ENCODE data around the gene PYDC1. TPM values are rescaled to one million over a fixed set of nuclear protein-coding genes. Genes with fewer than 3 reads are reported as not detected.

Gene PYDC1
- total and polyA plus RNA-seq, 2 experiments from 2014 or later = 1.8 TPM; not detected in 1

DNA sequence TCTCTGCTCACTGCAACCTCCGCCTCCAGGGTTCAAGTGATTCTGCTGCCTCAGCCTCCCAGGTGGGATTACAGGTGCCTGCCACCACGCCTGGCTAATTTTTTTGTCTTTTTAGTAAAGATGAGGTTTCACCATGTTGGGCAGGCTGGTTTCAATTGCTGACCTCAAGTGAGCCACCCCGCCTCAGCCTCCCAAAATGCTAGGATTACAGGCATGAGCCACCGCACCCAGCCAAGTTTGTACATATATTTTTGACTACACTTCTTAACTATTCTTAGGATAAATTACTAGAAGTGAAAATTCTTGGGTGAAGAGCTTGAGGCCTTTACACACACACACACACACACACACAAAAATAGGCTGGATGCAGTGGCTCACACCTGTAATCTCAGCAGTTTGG, 41.4 kb upstream of the PYDC1 start (continued):
- TF ChIP-seq, protein P1, sequence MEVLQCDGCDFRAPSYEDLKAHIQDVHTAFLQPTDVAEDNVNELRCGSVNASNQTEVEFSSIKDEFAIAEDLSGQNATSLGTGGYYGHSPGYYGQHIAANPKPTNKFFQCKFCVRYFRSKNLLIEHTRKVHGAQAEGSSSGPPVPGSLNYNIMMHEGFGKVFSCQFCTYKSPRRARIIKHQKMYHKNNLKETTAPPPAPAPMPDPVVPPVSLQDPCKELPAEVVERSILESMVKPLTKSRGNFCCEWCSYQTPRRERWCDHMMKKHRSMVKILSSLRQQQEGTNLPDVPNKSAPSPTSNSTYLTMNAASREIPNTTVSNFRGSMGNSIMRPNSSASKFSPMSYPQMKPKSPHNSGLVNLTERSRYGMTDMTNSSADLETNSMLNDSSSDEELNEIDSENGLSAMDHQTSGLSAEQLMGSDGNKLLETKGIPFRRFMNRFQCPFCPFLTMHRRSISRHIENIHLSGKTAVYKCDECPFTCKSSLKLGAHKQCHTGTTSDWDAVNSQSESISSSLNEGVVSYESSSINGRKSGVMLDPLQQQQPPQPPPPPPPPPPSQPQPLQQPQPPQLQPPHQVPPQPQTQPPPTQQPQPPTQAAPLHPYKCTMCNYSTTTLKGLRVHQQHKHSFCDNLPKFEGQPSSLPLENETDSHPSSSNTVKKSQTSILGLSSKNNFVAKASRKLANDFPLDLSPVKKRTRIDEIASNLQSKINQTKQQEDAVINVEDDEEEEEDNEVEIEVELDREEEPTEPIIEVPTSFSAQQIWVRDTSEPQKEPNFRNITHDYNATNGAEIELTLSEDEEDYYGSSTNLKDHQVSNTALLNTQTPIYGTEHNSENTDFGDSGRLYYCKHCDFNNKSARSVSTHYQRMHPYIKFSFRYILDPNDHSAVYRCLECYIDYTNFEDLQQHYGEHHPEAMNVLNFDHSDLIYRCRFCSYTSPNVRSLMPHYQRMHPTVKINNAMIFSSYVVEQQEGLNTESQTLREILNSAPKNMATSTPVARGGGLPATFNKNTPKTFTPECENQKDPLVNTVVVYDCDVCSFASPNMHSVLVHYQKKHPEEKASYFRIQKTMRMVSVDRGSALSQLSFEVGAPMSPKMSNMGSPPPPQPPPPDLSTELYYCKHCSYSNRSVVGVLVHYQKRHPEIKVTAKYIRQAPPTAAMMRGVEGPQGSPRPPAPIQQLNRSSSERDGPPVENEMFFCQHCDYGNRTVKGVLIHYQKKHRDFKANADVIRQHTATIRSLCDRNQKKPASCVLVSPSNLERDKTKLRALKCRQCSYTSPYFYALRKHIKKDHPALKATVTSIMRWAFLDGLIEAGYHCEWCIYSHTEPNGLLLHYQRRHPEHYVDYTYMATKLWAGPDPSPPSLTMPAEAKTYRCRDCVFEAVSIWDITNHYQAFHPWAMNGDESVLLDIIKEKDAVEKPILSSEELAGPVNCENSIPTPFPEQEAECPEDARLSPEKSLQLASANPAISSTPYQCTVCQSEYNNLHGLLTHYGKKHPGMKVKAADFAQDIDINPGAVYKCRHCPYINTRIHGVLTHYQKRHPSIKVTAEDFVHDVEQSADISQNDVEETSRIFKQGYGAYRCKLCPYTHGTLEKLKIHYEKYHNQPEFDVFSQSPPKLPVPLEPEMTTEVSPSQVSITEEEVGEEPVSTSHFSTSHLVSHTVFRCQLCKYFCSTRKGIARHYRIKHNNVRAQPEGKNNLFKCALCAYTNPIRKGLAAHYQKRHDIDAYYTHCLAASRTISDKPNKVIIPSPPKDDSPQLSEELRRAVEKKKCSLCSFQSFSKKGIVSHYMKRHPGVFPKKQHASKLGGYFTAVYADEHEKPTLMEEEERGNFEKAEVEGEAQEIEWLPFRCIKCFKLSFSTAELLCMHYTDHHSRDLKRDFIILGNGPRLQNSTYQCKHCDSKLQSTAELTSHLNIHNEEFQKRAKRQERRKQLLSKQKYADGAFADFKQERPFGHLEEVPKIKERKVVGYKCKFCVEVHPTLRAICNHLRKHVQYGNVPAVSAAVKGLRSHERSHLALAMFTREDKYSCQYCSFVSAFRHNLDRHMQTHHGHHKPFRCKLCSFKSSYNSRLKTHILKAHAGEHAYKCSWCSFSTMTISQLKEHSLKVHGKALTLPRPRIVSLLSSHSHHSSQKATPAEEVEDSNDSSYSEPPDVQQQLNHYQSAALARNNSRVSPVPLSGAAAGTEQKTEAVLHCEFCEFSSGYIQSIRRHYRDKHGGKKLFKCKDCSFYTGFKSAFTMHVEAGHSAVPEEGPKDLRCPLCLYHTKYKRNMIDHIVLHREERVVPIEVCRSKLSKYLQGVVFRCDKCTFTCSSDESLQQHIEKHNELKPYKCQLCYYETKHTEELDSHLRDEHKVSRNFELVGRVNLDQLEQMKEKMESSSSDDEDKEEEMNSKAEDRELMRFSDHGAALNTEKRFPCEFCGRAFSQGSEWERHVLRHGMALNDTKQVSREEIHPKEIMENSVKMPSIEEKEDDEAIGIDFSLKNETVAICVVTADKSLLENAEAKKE (CRISPR knock-in tag; IDR thresholded peaks at IDR 0.05) = no peak
- no peak for TF ChIP-seq EZH2phosphoT487 (IDR thresholded peaks at IDR 0.05; ENCODE audit: unreplicated experiment)
- TF ChIP-seq ZNF114 (CRISPR knock-in tag; IDR thresholded peaks at IDR 0.05) = no peak
- no peak for TF ChIP-seq STAT1 (IDR thresholded peaks at IDR 0.05; ENCODE audit: unreplicated experiment)
- TF ChIP-seq EZH2 (IDR thresholded peaks at IDR 0.05; ENCODE audit: low read depth, unreplicated experiment) = no peak
- TF ChIP-seq ZNF331 (CRISPR knock-in tag; IDR thresholded peaks at IDR 0.05; ENCODE audit: low read depth) = no peak
- TF ChIP-seq NANOG (IDR thresholded peaks at IDR 0.05; ENCODE audit: borderline replicate concordance) = no peak

DNA sequence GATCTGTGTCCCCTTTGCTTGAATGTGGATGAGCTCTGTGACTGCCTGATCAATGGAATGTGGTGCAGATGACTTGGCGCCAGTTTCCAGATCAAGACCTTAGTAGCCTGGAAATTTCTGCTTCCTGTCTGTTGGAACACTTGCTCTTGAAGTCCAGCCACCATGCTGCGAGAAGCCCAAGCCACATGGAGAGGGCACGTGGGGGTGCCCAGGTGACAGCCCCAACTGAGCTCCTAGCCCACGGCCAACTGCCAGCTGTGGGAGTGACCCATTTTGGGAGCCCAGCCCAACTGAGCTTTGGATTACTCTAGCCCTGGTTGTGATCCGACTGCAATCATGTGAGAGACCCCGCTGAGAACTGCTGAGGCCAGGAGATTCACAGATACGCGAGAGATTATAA, 39.5 kb upstream of the PYDC1 start:
- Histone ChIP-seq H3K27ac (ENCODE audit: low read depth) (no peak overlapping the region), H3K27me3 (ENCODE audit: insufficient read depth) (no peaks in the 10 kb centered on the region), H3K9me2 (ENCODE audit: insufficient read depth) (no peaks in the 10 kb centered on the region), H2AFZ (no peak overlapping the region; the same call in 1 of the 2 replicates), H3K4me2 (no peak overlapping the region), H3K36me3 (ENCODE audit: insufficient read depth) (no peaks in the 10 kb centered on the region), H4K20me1 (replicated peaks; ENCODE audit: insufficient read depth) (no peaks in the 10 kb centered on the region), H3K79me2 (replicated peaks; ENCODE audit: insufficient read depth) (no peaks in the 10 kb centered on the region), H3K4me3 (no peak overlapping the region), H3K4me1 (ENCODE audit: insufficient read depth) (no peaks in the 10 kb centered on the region), H3F3A (replicated peaks; ENCODE audit: low read depth) (no peaks in the 10 kb centered on the region)
- DNase-seq (ENCODE audit: low spot score) (no peak), ATAC-seq (no peak)
- H3K27ac Mint-ChIP-seq = 0 out of 2 replicates have a peak overlapping the region, but pooled peaks have one; percentile 21
- no peaks in the 10 kb centered on the region for H3K4me1 Mint-ChIP-seq
- no peak overlapping the region for H3K4me3 Mint-ChIP-seq
- peaks cover 7% of the 10 kb centered on the region for H3K27me3 Mint-ChIP-seq (ENCODE audit: insufficient read depth, low read depth, poor library complexity)
- no peaks in the 10 kb centered on the region for H3K36me3 Mint-ChIP-seq (ENCODE audit: low read depth)
- H3K9me3 Mint-ChIP-seq = no peaks in the 10 kb centered on the region; the same call in 2 of the 3 replicates
- TF ChIP-seq ZNF331 (CRISPR knock-in tag; IDR thresholded peaks at IDR 0.05; ENCODE audit: low read depth) (no peak), NANOG (IDR thresholded peaks at IDR 0.05; ENCODE audit: borderline replicate concordance) (no peak), CREB1 (CRISPR knock-in tag; IDR thresholded peaks at IDR 0.05; ENCODE audit: low read depth) (no peak), EZH2 (IDR thresholded peaks at IDR 0.05; ENCODE audit: low read depth, unreplicated experiment) (no peak), EZH2phosphoT487 (IDR thresholded peaks at IDR 0.05; ENCODE audit: unreplicated experiment) (no peak), STAT1 (IDR thresholded peaks at IDR 0.05; ENCODE audit: unreplicated experiment) (no peak)
- TF ChIP-seq, protein P2, sequence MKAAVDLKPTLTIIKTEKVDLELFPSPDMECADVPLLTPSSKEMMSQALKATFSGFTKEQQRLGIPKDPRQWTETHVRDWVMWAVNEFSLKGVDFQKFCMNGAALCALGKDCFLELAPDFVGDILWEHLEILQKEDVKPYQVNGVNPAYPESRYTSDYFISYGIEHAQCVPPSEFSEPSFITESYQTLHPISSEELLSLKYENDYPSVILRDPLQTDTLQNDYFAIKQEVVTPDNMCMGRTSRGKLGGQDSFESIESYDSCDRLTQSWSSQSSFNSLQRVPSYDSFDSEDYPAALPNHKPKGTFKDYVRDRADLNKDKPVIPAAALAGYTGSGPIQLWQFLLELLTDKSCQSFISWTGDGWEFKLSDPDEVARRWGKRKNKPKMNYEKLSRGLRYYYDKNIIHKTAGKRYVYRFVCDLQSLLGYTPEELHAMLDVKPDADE (IDR thresholded peaks at IDR 0.05) = no peak
- TF ChIP-seq, protein P3, sequence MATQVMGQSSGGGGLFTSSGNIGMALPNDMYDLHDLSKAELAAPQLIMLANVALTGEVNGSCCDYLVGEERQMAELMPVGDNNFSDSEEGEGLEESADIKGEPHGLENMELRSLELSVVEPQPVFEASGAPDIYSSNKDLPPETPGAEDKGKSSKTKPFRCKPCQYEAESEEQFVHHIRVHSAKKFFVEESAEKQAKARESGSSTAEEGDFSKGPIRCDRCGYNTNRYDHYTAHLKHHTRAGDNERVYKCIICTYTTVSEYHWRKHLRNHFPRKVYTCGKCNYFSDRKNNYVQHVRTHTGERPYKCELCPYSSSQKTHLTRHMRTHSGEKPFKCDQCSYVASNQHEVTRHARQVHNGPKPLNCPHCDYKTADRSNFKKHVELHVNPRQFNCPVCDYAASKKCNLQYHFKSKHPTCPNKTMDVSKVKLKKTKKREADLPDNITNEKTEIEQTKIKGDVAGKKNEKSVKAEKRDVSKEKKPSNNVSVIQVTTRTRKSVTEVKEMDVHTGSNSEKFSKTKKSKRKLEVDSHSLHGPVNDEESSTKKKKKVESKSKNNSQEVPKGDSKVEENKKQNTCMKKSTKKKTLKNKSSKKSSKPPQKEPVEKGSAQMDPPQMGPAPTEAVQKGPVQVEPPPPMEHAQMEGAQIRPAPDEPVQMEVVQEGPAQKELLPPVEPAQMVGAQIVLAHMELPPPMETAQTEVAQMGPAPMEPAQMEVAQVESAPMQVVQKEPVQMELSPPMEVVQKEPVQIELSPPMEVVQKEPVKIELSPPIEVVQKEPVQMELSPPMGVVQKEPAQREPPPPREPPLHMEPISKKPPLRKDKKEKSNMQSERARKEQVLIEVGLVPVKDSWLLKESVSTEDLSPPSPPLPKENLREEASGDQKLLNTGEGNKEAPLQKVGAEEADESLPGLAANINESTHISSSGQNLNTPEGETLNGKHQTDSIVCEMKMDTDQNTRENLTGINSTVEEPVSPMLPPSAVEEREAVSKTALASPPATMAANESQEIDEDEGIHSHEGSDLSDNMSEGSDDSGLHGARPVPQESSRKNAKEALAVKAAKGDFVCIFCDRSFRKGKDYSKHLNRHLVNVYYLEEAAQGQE (IDR thresholded peaks at IDR 0.05; ENCODE audit: unreplicated experiment) = no peak
- TF ChIP-seq, protein P4, sequence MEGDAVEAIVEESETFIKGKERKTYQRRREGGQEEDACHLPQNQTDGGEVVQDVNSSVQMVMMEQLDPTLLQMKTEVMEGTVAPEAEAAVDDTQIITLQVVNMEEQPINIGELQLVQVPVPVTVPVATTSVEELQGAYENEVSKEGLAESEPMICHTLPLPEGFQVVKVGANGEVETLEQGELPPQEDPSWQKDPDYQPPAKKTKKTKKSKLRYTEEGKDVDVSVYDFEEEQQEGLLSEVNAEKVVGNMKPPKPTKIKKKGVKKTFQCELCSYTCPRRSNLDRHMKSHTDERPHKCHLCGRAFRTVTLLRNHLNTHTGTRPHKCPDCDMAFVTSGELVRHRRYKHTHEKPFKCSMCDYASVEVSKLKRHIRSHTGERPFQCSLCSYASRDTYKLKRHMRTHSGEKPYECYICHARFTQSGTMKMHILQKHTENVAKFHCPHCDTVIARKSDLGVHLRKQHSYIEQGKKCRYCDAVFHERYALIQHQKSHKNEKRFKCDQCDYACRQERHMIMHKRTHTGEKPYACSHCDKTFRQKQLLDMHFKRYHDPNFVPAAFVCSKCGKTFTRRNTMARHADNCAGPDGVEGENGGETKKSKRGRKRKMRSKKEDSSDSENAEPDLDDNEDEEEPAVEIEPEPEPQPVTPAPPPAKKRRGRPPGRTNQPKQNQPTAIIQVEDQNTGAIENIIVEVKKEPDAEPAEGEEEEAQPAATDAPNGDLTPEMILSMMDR (conservative IDR thresholded peaks at IDR 0.05; ENCODE audit: low read depth in 2 of 2) = no peak
